Activated naive CD4-positive, alpha-beta T cell (primary cell): ENCODE results near the gene FAH.

Source experiments
- DNase-seq, 4 experiments: peaks; one replicate each; lab custom pipeline; 2025; lab: John Stamatoyannopoulos, UW

FAH gene

DNA sequence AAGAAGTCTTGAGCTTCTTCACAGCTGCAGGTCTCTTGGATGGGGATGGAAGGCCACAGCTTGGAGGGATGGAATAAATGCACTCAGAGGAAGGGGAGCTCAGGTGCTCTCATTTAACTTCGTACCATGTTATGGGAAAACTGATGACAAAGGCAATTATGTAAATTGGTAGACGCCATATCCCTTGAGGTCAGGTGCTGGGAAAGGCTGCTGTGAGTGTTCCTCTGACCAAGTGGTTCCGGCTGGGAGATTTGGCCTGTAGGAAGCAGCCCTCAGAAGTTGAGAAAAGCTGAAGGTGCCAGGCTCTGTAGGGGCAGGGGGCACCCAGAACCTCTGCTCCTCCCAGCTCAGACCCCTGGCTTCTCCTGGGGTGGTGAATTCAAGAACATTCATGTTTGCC is 47.1 kb downstream of the FAH start:
- DNase-seq, result no peak

GRCh38 chr15:80201256-80202015 is 48.6 kb downstream of the FAH start:
- no peak for DNase-seq

DNA sequence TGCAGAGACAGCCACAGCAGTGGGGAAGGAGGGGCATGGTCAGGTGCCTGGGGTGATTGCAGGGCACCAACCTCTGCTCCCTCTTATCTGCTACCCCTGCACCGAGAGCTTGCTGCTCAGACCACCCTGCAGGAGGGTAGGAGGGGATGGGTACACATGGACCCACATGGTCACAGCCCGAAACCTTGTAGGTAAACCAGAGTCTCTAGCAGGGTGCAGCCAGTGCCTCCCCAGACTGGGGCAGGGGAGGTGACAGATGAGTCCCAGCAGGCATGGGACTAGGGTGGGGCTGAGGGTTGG is 49.2 kb downstream of the FAH start:
- DNase-seq, result no peak

- DNase-seq, result no peak
Measured at GRCh38 chr15:80202641-80203360, 50.0 kb downstream of the FAH start.

GRCh38 chr15:80203361-80203885 is 50.6 kb downstream of the FAH start:
- no peak for DNase-seq

DNA sequence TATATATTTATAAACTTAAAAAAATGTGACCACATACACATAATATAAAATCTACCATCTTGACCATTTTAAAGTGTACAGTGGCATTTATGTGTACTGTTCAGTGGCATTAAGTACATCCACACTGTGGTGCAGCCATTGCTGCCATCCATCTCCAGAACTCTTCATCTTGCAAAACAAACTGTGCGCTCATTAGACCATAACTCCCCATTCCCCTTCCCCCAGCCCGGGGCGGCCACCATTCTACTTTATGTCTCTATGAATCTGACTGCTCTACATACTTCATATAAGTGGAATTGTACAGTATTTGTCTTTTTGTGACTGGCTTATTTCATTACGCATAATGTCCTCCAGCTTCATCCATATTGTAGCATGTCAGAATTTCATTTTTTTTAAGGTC is 51.4 kb downstream of the FAH start:
- DNase-seq, result no peak

- no peak for DNase-seq
Measured at GRCh38 chr15:80207887-80208286, 55.1 kb downstream of the FAH start.

- DNase-seq, result no peak
Measured at GRCh38 chr15:80208758-80209734, 56.2 kb downstream of the FAH start.

- no peak for DNase-seq
Measured at GRCh38 chr15:80210611-80211573, 58.1 kb downstream of the FAH start.

DNA sequence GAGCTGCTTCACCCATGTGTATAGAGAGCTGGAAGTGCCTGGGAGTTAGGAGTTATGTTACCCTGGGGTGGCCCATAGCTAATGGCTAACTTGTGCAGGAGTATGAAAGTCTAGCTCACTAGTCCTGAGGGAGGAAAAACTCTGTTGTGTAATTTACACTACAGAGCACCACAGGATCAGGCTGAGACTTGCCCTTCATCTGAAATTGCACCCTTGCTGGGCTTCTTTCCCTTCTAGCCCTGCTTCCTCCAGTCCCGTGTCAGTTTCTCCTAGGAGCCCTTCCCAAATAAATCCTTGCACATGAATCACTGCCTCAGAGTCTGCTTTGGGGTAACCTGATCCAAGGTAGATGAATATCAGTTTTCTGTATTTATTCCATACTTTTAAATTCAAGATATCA is 59.2 kb downstream of the FAH start:
- no peak for DNase-seq

GRCh38 chr15:80214910-80215309 is 62.1 kb downstream of the FAH start:
- no peak for DNase-seq

GRCh38 chr15:80216141-80216540 is 63.3 kb downstream of the FAH start:
- DNase-seq, result no peak

DNA sequence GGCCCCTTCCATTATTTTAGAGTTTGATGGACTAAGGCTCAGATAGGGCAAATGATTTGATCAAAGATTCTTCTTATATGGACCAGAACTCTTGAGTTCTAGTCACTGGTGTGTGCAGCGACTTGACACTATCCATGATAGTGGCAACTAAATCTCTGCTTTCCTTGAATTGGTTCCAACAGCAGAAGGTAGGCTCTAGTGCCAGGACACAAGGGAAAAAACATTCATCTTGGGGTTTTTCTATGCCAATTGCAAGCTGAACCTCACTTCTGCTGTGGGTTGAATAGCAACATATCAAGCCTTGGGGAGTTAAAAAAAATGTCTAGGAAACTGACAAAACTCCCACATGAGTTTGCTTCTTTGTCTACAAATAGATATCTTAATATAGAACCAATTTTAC is 64.1 kb downstream of the FAH start:
- no peak for DNase-seq

- no peak for DNase-seq
Measured at GRCh38 chr15:80217327-80217900, 64.6 kb downstream of the FAH start.

DNA sequence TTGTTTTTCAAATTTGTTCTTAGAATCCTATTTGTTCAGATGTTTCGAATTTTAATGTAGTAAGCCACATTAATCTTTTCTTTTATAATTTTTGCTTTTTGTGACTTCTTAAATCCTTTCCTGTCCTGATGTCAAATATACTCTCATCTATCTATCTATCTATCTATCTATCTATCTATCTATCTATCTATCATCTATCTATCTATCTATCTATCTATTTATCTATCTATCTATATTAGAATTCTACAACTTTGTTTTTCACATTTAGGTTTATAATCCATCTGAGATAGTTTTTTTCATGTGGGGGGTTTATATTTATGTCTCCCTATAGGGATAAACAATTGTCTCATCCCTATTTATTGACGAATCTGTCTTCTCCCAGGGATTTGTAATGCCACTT is 67.2 kb downstream of the FAH start:
- no peak for DNase-seq

DNA sequence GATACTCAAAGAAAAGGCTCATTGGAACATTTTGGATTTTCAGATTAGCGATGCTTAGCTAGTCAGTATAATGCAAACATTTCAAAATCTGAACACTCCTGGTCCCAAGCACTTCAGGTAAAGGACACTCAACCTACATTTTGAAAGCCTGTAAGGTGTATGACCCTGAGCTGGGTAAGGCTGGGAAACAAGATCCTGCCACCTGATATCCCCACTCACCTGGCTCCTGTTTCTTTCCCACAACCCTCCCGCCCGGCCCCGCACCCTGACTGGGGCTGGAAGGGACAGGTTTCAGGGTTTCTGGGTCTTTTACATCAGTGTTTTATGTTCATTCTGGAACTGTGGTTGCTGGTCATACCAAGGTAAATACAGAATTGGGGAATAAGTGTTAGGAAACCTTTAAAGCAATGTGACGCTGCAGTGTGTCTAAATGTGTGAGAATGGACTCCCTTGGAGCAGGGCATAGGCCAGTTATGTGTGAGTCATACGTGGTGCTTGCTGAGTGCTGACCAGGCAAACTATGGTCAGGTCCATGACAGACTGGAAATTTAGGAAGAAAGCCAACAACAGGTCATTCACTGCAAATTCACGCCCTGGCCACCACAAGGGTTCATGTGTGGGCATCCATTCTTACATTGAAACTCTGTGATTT is 76.3 kb downstream of the FAH start:
- DNase-seq, result no peak

DNA sequence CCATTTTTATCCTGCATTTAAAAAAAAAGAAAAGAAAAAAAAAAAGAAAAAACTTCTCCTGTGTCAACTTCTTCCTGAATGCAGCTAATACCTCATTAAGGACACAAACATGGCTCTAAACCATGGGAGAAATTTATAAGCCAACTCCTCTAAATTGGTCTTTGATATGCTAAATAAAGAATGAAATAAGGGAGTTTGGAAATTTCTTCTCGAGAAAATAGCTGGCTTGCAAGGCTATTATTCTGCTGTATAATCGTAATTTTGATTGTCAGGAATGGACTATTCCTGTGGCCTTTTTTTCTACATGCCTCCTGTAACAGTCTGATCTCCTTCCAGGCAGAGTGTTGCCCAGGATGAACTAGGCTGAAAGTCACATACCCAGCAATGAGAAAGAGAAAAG is 78.6 kb downstream of the FAH start:
- DNase-seq, result no peak

- DNase-seq, result no peak
Measured at GRCh38 chr15:80233581-80233980, 80.8 kb downstream of the FAH start.

GRCh38 chr15:80234883-80235282 is 82.1 kb downstream of the FAH start:
- DNase-seq, result peak in 3 of 4 experiments; percentile 6 to 14 (median 8)
